ENCODE measurements around the gene ERC2.

DNA sequence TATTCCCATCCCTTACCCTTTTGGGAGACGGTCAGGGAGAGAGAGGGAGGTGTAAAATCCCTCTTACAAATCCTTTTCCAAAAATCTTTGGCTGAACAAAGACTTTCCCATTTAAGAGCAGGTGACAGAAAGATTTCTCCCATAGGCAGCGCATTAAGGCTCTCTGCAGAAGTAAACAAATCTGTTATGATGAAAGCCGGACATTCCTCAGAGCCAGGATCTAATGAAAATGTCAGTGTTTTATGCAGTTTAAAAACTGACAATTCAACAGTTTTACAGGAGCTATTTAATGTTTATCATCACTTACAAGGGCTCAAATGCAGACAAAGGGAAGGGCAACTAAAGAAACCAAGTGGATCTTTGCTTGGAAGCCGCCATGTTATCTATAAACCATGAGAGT, 872.8 kb downstream of the ERC2 start:
- TF ChIP-seq, protein P1, sequence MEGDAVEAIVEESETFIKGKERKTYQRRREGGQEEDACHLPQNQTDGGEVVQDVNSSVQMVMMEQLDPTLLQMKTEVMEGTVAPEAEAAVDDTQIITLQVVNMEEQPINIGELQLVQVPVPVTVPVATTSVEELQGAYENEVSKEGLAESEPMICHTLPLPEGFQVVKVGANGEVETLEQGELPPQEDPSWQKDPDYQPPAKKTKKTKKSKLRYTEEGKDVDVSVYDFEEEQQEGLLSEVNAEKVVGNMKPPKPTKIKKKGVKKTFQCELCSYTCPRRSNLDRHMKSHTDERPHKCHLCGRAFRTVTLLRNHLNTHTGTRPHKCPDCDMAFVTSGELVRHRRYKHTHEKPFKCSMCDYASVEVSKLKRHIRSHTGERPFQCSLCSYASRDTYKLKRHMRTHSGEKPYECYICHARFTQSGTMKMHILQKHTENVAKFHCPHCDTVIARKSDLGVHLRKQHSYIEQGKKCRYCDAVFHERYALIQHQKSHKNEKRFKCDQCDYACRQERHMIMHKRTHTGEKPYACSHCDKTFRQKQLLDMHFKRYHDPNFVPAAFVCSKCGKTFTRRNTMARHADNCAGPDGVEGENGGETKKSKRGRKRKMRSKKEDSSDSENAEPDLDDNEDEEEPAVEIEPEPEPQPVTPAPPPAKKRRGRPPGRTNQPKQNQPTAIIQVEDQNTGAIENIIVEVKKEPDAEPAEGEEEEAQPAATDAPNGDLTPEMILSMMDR (IDR thresholded peaks at IDR 0.05; ENCODE audit: insufficient read depth, low read depth, low read length): no peak
- no peak for TF ChIP-seq EZH2 (IDR thresholded peaks at IDR 0.05; ENCODE audit: insufficient read depth, low read length)

Measured in astrocyte (in vitro differentiated cells and primary cell).